Hepatocyte (in vitro differentiated cells): ENCODE results near the gene HCN1. TPM values are rescaled to one million over a fixed set of nuclear protein-coding genes. Genes with fewer than 3 reads are reported as not detected.

Experiments
- DNase-seq: peaks from one replicate; pipeline ENCODE4 v3.0.0-alpha.2; 2016; ENCODE audit warnings: low spot score
- H2AFZ ChIP-seq: fragments of 200-600 bp; sonication (generic); 2 replicates; pipeline ENCODE4 v1.6.0; 2016; ENCODE audit warnings: antibody characterized with exemption, mild to moderate bottlenecking
- H3K27ac ChIP-seq: fragments of 200-600 bp; sonication (generic); 2 replicates; pipeline ENCODE4 v1.5.1; 2016; ENCODE audit warnings: mild to moderate bottlenecking
- H3K27me3 ChIP-seq: fragments of 200-600 bp; sonication (generic); 2 replicates; pipeline ENCODE4 v1.6.1; 2016
- H3K36me3 ChIP-seq: fragments of 200-600 bp; sonication (generic); replicated peaks from 2 replicates; pipeline ENCODE4 v1.5.1; 2016; ENCODE audit warnings: low read depth; ENCODE audit not compliant: insufficient read depth
- H3K4me1 ChIP-seq: fragments of 200-600 bp; sonication (generic); 2 replicates; pipeline ENCODE4 v1.5.1; 2016; ENCODE audit warnings: mild to moderate bottlenecking, moderate library complexity; ENCODE audit not compliant: insufficient read depth
- H3K4me2 ChIP-seq: fragments of 200-600 bp; sonication (generic); 2 replicates; pipeline ENCODE4 v1.6.0; 2016
- H3K4me3 ChIP-seq: fragments of 200-600 bp; sonication (generic); 2 replicates; pipeline ENCODE4 v1.5.1; 2016; ENCODE audit warnings: mild to moderate bottlenecking
- H3K79me2 ChIP-seq: fragments of 200-600 bp; sonication (generic); 2 replicates; pipeline ENCODE4 v1.6.0; 2017; ENCODE audit warnings: mild to moderate bottlenecking
- H3K9me2 ChIP-seq: fragments of 200-600 bp; sonication (generic); replicated peaks from 2 replicates; pipeline ENCODE4 v1.6.0; 2017; ENCODE audit warnings: mild to moderate bottlenecking; ENCODE audit not compliant: insufficient read depth
- H3K9me3 ChIP-seq: fragments of 200-600 bp; sonication (generic); 2 replicates; pipeline ENCODE4 v1.5.1; 2016; ENCODE audit warnings: low read depth, mild to moderate bottlenecking
- H4K20me1 ChIP-seq: fragments of 200-600 bp; sonication (generic); 2 replicates; pipeline ENCODE4 v1.6.0; 2016; ENCODE audit warnings: mild to moderate bottlenecking; ENCODE audit not compliant: insufficient read depth, poor library complexity, severe bottlenecking
- EZH2 ChIP-seq: fragments of 200-600 bp; sonication (generic); IDR thresholded peaks from 2 replicates; pipeline ENCODE4 v1.6.1; 2016; ENCODE audit warnings: antibody characterized with exemption, mild to moderate bottlenecking, borderline replicate concordance
- EZH2phosphoT487 ChIP-seq: fragments of 200-600 bp; sonication (generic); IDR thresholded peaks from one replicate; pipeline ENCODE4 v1.6.1; 2018; ENCODE audit warnings: antibody characterized with exemption, mild to moderate bottlenecking, low read depth, moderate library complexity; ENCODE audit not compliant: unreplicated experiment, severe bottlenecking
- WGBS: methylation state at CpG from one replicate; pipeline ENCODE4 v1.1.6; 2016; ENCODE audit warnings: low lambda C conversion rate; ENCODE audit errors: missing lambda C conversion rate; 5-methylcytosine and 5-hydroxymethylcytosine counted together
- polyA plus RNA-seq: library from polyadenylated mRNA; unstranded; fragments of >200 nt; fragmentation: Nextera tagmentation; extraction: Ambion mirVana; gene quantifications from 2 replicates; pipeline ENCODE4 v1.2.1, GENCODE V29; 2016
- total RNA-seq: library from RNA; depleted of rRNA; stranded (reverse); fragments of >200 nt; gene quantifications from 2 replicates; pipeline ENCODE4 v1.2.3, GENCODE V29; 2014
- TF ChIP-seq, protein P1 (sequence below): fragments of 200-600 bp; sonication (generic); IDR thresholded peaks from 2 replicates; pipeline ENCODE4 v1.5.1; 2016; ENCODE audit warnings: antibody characterized with exemption, mild to moderate bottlenecking; ENCODE audit not compliant: poor library complexity

HCN1 gene
- total and polyA plus RNA-seq, 2 experiments from 2014 or later = 0.57 TPM; not detected in 1

DNA sequence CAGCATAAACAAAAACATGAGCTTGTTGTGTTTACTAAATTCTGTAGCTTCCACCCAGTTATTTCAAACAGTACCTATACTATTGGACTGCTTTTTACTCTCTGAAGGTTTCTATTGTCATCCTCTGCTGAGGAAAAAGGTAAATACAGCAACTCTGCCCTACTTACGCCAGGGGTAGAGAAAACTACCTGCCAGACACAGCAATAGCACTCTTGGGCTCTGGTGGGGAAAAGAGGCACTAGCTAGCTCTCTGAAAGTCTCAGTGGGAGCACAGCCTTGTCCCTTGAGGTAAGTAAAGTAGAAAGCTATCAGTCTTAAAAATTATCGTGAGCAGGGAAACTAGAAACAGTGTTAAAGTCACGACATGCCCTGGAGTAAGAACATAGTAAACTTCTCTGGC is 3.7 kb downstream of the HCN1 start:
- Histone ChIP-seq H4K20me1 (no peaks in the 10 kb centered on the region), H3K79me2 (no peaks in the 10 kb centered on the region), H3K4me3 (no peak overlapping the region), H3K27me3 (peaks cover 16% of the 10 kb centered on the region), H3K27ac (no peak overlapping the region), H3K4me2 (no peak overlapping the region), H3K9me3 (no peaks in the 10 kb centered on the region), H3K36me3 (no peaks in the 10 kb centered on the region), H2AFZ (no peak overlapping the region), H3K4me1 (peaks cover 3% of the 10 kb centered on the region), H3K9me2 (no peaks in the 10 kb centered on the region)
- 79% methylated on average over 3 of the region's 3 CpGs for WGBS
- TF ChIP-seq, protein P1, sequence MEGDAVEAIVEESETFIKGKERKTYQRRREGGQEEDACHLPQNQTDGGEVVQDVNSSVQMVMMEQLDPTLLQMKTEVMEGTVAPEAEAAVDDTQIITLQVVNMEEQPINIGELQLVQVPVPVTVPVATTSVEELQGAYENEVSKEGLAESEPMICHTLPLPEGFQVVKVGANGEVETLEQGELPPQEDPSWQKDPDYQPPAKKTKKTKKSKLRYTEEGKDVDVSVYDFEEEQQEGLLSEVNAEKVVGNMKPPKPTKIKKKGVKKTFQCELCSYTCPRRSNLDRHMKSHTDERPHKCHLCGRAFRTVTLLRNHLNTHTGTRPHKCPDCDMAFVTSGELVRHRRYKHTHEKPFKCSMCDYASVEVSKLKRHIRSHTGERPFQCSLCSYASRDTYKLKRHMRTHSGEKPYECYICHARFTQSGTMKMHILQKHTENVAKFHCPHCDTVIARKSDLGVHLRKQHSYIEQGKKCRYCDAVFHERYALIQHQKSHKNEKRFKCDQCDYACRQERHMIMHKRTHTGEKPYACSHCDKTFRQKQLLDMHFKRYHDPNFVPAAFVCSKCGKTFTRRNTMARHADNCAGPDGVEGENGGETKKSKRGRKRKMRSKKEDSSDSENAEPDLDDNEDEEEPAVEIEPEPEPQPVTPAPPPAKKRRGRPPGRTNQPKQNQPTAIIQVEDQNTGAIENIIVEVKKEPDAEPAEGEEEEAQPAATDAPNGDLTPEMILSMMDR = no peak
- TF ChIP-seq EZH2 = no peak
- no peak for TF ChIP-seq EZH2phosphoT487
- DNase-seq = no peak

DNA sequence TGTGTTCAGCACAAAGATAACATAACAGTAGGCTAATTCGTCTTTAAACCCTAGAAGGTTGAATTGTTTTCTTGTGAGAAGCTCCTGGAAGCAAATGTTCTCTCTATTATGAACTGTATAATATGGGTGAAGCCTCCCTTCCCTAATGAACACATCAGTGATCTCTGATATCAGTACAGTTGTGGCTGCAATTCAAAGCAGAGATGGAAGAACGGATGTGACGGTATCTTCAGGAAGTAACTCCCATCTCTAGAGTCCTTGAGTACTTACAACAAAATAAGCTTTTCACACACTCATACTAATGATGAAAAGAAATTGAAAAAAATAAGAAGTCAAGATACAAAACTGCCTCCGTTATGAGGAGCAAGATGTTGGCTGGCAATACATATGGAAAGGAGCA is 4.5 kb downstream of the HCN1 start:
- Histone ChIP-seq H3K9me3 (no peaks in the 10 kb centered on the region), H3K79me2 (no peaks in the 10 kb centered on the region), H3K9me2 (no peaks in the 10 kb centered on the region), H3K27me3 (peaks cover 16% of the 10 kb centered on the region), H2AFZ (no peak overlapping the region), H3K36me3 (no peaks in the 10 kb centered on the region), H3K4me2 (no peak overlapping the region), H3K4me1 (peaks cover 3% of the 10 kb centered on the region), H3K27ac (no peak overlapping the region), H4K20me1 (no peaks in the 10 kb centered on the region), H3K4me3 (no peak overlapping the region)
- TF ChIP-seq, protein P1 = no peak
- TF ChIP-seq EZH2phosphoT487 (no peak), EZH2 (no peak)
- no peak for DNase-seq
- WGBS = 77% methylated on average over 4 of the region's 4 CpGs

DNA sequence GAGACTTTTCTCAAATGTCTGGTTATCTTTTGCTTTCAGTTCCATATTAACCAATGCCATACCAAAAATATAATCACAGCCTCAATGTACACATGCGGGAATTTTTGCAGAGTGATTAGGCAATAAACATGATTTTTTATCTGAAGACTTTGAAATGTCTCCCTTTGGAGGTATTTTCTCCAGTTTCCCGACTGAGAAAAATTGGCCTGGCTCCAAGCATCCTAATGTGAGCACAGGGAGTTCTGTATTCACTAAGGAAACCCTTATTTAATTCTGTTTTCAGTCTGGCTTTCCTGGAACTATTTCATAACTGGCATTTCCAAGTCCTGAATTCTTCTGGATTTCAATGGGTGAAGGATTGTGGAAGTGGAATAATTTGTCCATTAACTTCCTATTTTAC is 8.5 kb downstream of the HCN1 start:
- WGBS = 70% methylated on average over 2 of the region's 2 CpGs
- H4K20me1 ChIP-seq = no peaks in the 10 kb centered on the region
- H2AFZ ChIP-seq = no peak overlapping the region
- H3K4me3 ChIP-seq = no peak overlapping the region
- H3K9me3 ChIP-seq = no peaks in the 10 kb centered on the region
- H3K27ac ChIP-seq = no peak overlapping the region
- no peak for TF ChIP-seq EZH2phosphoT487
- TF ChIP-seq, protein P1 = no peak
- no peak for TF ChIP-seq EZH2
- H3K4me1 ChIP-seq = no peaks in the 10 kb centered on the region
- no peaks in the 10 kb centered on the region for H3K9me2 ChIP-seq
- H3K79me2 ChIP-seq = no peaks in the 10 kb centered on the region
- no peak for DNase-seq
- H3K27me3 ChIP-seq = no peaks in the 10 kb centered on the region
- H3K4me2 ChIP-seq = no peak overlapping the region
- H3K36me3 ChIP-seq = no peaks in the 10 kb centered on the region

DNA sequence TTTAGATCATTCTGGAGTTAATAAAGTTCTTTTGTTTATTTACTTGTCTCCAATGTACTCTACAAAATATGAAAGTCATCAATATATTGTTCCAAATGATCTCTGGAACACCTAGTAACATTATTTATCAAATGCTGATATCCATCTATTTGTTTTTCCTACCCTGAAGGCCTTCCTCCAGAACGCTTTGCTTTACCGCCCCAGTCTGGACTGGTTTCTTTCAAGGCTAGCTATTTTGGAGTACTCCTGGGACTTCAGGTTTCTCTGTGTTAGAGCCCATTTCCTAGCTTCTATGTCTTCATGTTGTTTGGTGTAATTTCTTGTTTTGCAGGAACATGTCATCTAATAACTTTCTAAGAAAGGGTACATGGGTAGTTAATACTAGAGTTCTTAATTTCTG is 9.6 kb downstream of the HCN1 start:
- H3K4me2 ChIP-seq = no peak overlapping the region
- no peak for TF ChIP-seq EZH2

More for the DNA sequence above, 9.6 kb downstream of the HCN1 start:
- Histone ChIP-seq H4K20me1 (no peaks in the 10 kb centered on the region), H3K4me1 (no peaks in the 10 kb centered on the region), H2AFZ (no peak overlapping the region), H3K36me3 (no peaks in the 10 kb centered on the region), H3K4me3 (no peak overlapping the region), H3K9me3 (no peaks in the 10 kb centered on the region), H3K79me2 (no peaks in the 10 kb centered on the region), H3K27me3 (no peaks in the 10 kb centered on the region), H3K9me2 (no peaks in the 10 kb centered on the region), H3K27ac (no peak overlapping the region)
- no peak for DNase-seq
- 80% methylated on average over 2 of the region's 2 CpGs for WGBS
